ENCODE measurements around the gene SLC38A5. TPM values are rescaled to one million over a fixed set of nuclear protein-coding genes. Genes with fewer than 3 reads are reported as not detected.
A peak's percentile ranks its signal among the peaks of the same experiment; 100 is the strongest.

SLC38A5 gene
- total and polyA plus RNA-seq, 2 donors (not counting 3 experiments of a cell fraction or from before 2014, with no cell fraction given), result 21.6 to 28.8 TPM

- no peaks in the 10 kb centered on the region for H3K36me3 ChIP-seq (ENCODE audit: control insufficient read depth in 2 of 2, extremely low read depth in 1 of 2, insufficient read depth in 2 of 2, low read length in 2 of 2)
- H3K4me3 ChIP-seq (replicated peaks in 1 of 3; ENCODE audit: insufficient read depth in 1 of 3, low read depth in 1 of 3, low read length in 3 of 3), result no peak overlapping the region
- DNase-seq (ENCODE audit: low read depth, low spot score), result no peak
- H3K27ac ChIP-seq (ENCODE audit: insufficient read depth, low read depth, low read length), result no peak overlapping the region
- H3K9ac ChIP-seq (replicated peaks; ENCODE audit: extremely low read depth, insufficient read depth, low read length), result no peak overlapping the region
- FAIRE-seq, result peak; percentile 15
- intact Hi-C loops (cut with micrococcal nuclease) (no loop called here), dilution Hi-C loops (cut with MboI; ENCODE audit: extremely low pct_ligation_motif_present, low sequenced_read_pairs) (no loop called here)
- H3K9me1 ChIP-seq (replicated peaks; ENCODE audit: control insufficient read depth, extremely low read depth, insufficient read depth, low read length), result no peaks in the 10 kb centered on the region
- no TSS peak for BruUV-seq (replicated peaks)
- no peak overlapping the region for H2AFZ ChIP-seq (ENCODE audit: low read depth, low read length)
- H3K27me3 ChIP-seq (ENCODE audit: control insufficient read depth in 2 of 2, insufficient read depth in 2 of 2, low read length in 2 of 2), result no peaks in the 10 kb centered on the region
- no peak for TF ChIP-seq JUN (IDR thresholded peaks at IDR 0.05; ENCODE audit: borderline replicate concordance, insufficient read depth, insufficient read length, low read depth)
- no peak for TF ChIP-seq FOS (IDR thresholded peaks at IDR 0.05; ENCODE audit: borderline replicate concordance, insufficient read depth, low read length)
- no peak for TF ChIP-seq POLR2AphosphoS5 (IDR thresholded peaks at IDR 0.05; ENCODE audit: insufficient read depth, low read depth, low read length)
- TF ChIP-seq GATA2 (IDR thresholded peaks at IDR 0.05; ENCODE audit: insufficient read depth, insufficient read length, low read depth, low read length), result no peak
- no peak for TF ChIP-seq EZH2 (IDR thresholded peaks at IDR 0.05; ENCODE audit: borderline replicate concordance, low read depth, low read length, severe bottlenecking)
- no peak for TF ChIP-seq MAX (IDR thresholded peaks at IDR 0.05; ENCODE audit: insufficient read depth, insufficient read length)
- no peak for TF ChIP-seq CTCF (IDR thresholded peaks at IDR 0.05; ENCODE audit: extremely low read depth in 1 of 2, insufficient read depth in 1 of 2, low read depth in 1 of 2, low read length in 2 of 2)
- TF ChIP-seq MYC (IDR thresholded peaks at IDR 0.05; ENCODE audit: low read depth, low read length), result no peak
- no peak for TF ChIP-seq POLR2A (IDR thresholded peaks at IDR 0.05; ENCODE audit: low read depth, low read length)
- ChIA-PET CTCF (interaction anchor here (3.0 kb wide), 1 partner anchor 408 kb away, joined by 40 read pairs; no protein-coding TSS in a partner anchor), POLR2A (no interaction called here)
- H3K4me1 ChIP-seq (ENCODE audit: control insufficient read depth, extremely low read depth, insufficient read depth, low read length), result peaks cover 7% of the 10 kb centered on the region
- no peaks in the 10 kb centered on the region for H4K20me1 ChIP-seq (replicated peaks; ENCODE audit: control insufficient read depth, extremely low read depth, insufficient read depth, low read length)
- H3K79me2 ChIP-seq (ENCODE audit: control insufficient read depth, insufficient read depth, low read length), result no peaks in the 10 kb centered on the region
- H3K4me2 ChIP-seq (ENCODE audit: insufficient read depth, low read length), result no peak overlapping the region
- no peaks in the 10 kb centered on the region for H3K9me3 ChIP-seq (replicated peaks; ENCODE audit: control insufficient read depth, insufficient read depth, low read length)
Measured at GRCh38 chrX:48491809-48492208, 21.7 kb upstream of the SLC38A5 start.
